ENCODE measurements around the gene PLEKHM2.

Gene PLEKHM2

GRCh38 chr1:15770313-15770962, 86.3 kb downstream of the PLEKHM2 start:
- Histone ChIP-seq H3K27ac (ENCODE audit: low read length) (no peak overlapping the region), H3K36me3 (ENCODE audit: control insufficient read depth in 1 of 2, insufficient read depth in 2 of 2, low read length in 2 of 2) (peaks cover 13 to 41% of the 10 kb centered on the region in 2 donors), H3K4me1 (ENCODE audit: control insufficient read depth in 1 of 2, insufficient read depth in 2 of 2, low read length in 2 of 2) (no peaks in the 10 kb centered on the region), H3K27me3 (ENCODE audit: low read depth, low read length) (no peaks in the 10 kb centered on the region), H3K4me3 (ENCODE audit: low read depth in 1 of 2, low read length in 2 of 2) (no peak overlapping the region), H3K9me3 (ENCODE audit: control insufficient read depth in 1 of 2, low read length in 2 of 2) (no peaks in the 10 kb centered on the region)

DNA sequence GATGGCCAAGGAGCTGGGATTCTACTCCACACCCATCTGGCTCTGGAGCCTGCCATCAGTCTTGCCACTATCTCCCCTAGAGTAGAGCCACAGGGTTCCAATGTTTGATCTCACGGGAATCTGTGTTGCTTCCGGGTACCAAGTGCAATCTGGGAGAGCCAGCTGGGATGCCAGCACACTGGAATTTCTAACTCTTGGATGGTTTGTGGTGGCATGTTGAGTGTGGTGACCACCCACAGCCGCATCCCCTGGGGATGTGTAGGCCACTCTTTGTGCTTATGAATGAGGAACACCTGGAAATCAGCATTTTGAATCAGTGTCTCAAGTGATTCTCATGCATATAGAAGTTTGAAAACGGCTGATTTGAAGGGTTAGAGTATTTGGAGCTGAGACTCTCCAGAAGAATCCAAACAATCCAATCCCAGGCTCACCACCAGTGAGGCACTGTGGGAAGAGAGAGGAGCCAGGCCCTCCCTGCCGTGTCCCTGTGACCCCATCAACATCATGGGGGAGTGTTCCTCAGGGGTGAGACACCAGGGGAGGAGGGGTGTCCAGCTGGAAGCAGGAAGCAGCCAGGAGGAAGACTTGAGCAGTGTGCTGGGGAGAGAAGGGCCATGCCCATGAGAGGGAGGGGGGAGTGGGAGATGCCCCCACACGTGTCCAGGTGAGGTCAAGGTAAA, 87.9 kb downstream of the PLEKHM2 start:
- Histone ChIP-seq H3K27ac (ENCODE audit: low read length) (no peak overlapping the region), H3K9me3 (ENCODE audit: control insufficient read depth in 1 of 2, low read length in 2 of 2) (no peaks in the 10 kb centered on the region), H3K4me1 (ENCODE audit: control insufficient read depth in 1 of 2, insufficient read depth in 2 of 2, low read length in 2 of 2) (no peaks in the 10 kb centered on the region), H3K27me3 (ENCODE audit: low read depth, low read length) (no peaks in the 10 kb centered on the region), H3K4me3 (ENCODE audit: low read depth in 1 of 2, low read length in 2 of 2) (no peak overlapping the region), H3K36me3 (ENCODE audit: control insufficient read depth in 1 of 2, insufficient read depth in 2 of 2, low read length in 2 of 2) (peaks cover 11 to 34% of the 10 kb centered on the region in 2 donors)

DNA sequence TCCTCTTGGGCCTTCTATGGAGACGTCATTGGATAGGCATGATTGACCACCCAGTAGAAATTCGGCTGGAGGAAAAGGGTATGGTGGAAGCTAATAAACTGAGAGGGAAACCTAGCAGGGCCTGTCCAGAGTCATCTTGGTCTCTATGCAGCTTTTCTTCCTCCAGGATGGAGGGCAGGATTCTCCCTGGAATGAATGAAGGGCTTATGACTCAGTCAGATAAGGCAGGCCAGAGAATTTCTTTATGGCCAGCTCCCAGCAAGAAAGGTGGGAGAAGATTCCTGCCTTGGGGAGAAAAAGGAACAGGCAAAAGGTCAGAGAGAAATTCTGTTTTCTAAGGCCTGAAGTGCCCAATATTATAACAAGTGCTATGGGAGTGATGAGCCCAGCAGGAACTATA, 91.6 kb downstream of the PLEKHM2 start:
- Histone ChIP-seq H3K4me1 (ENCODE audit: control insufficient read depth in 1 of 2, insufficient read depth in 2 of 2, low read length in 2 of 2) (no peaks in the 10 kb centered on the region), H3K4me3 (ENCODE audit: low read depth in 1 of 2, low read length in 2 of 2) (no peak overlapping the region), H3K27me3 (ENCODE audit: low read depth, low read length) (no peaks in the 10 kb centered on the region), H3K27ac (ENCODE audit: low read length) (no peak overlapping the region), H3K9me3 (ENCODE audit: control insufficient read depth in 1 of 2, low read length in 2 of 2) (no peaks in the 10 kb centered on the region), H3K36me3 (ENCODE audit: control insufficient read depth in 1 of 2, insufficient read depth in 2 of 2, low read length in 2 of 2) (peaks cover 7 to 31% of the 10 kb centered on the region in 2 donors)

GRCh38 chr1:15777909-15778707, 94.0 kb downstream of the PLEKHM2 start:
- Histone ChIP-seq H3K27ac (ENCODE audit: low read length) (no peak overlapping the region), H3K4me3 (ENCODE audit: low read depth in 1 of 2, low read length in 2 of 2) (no peak overlapping the region), H3K9me3 (ENCODE audit: control insufficient read depth in 1 of 2, low read length in 2 of 2) (no peaks in the 10 kb centered on the region), H3K4me1 (ENCODE audit: control insufficient read depth in 1 of 2, insufficient read depth in 2 of 2, low read length in 2 of 2) (no peaks in the 10 kb centered on the region), H3K27me3 (ENCODE audit: low read depth, low read length) (no peaks in the 10 kb centered on the region), H3K36me3 (ENCODE audit: control insufficient read depth in 1 of 2, insufficient read depth in 2 of 2, low read length in 2 of 2) (peaks cover 0 to 26% of the 10 kb centered on the region in 2 donors)
